GM12892 (cell line): ENCODE data around the gene TNFRSF13B.
A peak's percentile ranks its signal among the peaks of the same experiment; 100 is the strongest.

ENCODE experiments used
- POLR2A ChIP-seq: IDR thresholded peaks from 2 replicates; pipeline ENCODE4 v1.6.1; 2011; ENCODE audit warnings: low read depth, low read length, control low read depth
- POLR2AphosphoS5 ChIP-seq: IDR thresholded peaks from 2 replicates; pipeline ENCODE4 v1.6.1; 2011; ENCODE audit warnings: low read depth, low read length, control low read depth

GRCh38 chr17:16937431-16937830 lies 34.5 kb downstream of the TNFRSF13B start:
- TF ChIP-seq POLR2A = no peak
- TF ChIP-seq POLR2AphosphoS5 = 0 out of 2 replicates have a peak, but pooled peaks have one; percentile 9
